GM12865 (cell line): ENCODE data around the gene TMCO1.
"Not testable (repeated sequence)": the region's sequence is repeated elsewhere in the genome, so short reads cannot be mapped to it uniquely, and the experiment has no call there.

Source experiments
- DNase-seq: peaks from one replicate; pipeline ENCODE4 v3.0.0; 2010; ENCODE audit warnings: low read depth
- H3K4me3 ChIP-seq: 2 replicates; pipeline ENCODE4 v1.5.1; 2011; ENCODE audit warnings: mild to moderate bottlenecking, low read depth, low read length, control low read depth
- TF ChIP-seq, protein P1 (sequence below): IDR thresholded peaks from 2 replicates; pipeline ENCODE4 v1.5.1; 2011; ENCODE audit warnings: low read length, control low read depth, low read depth, inconsistent platforms; ENCODE audit not compliant: insufficient read depth; ENCODE audit errors: missing control alignments

The TMCO1 gene

GRCh38 chr1:165742194-165742593 lies 26.5 kb downstream of the TMCO1 start:
- DNase-seq = no peak

GRCh38 chr1:165738794-165739193 lies 29.9 kb downstream of the TMCO1 start:
- peak; percentile 56 for DNase-seq
- no peak overlapping the region for H3K4me3 ChIP-seq
- TF ChIP-seq, protein P1, sequence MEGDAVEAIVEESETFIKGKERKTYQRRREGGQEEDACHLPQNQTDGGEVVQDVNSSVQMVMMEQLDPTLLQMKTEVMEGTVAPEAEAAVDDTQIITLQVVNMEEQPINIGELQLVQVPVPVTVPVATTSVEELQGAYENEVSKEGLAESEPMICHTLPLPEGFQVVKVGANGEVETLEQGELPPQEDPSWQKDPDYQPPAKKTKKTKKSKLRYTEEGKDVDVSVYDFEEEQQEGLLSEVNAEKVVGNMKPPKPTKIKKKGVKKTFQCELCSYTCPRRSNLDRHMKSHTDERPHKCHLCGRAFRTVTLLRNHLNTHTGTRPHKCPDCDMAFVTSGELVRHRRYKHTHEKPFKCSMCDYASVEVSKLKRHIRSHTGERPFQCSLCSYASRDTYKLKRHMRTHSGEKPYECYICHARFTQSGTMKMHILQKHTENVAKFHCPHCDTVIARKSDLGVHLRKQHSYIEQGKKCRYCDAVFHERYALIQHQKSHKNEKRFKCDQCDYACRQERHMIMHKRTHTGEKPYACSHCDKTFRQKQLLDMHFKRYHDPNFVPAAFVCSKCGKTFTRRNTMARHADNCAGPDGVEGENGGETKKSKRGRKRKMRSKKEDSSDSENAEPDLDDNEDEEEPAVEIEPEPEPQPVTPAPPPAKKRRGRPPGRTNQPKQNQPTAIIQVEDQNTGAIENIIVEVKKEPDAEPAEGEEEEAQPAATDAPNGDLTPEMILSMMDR = no peak

More at GRCh38 chr1:165742194-165742593, 26.5 kb downstream of the TMCO1 start:
- TF ChIP-seq, protein P1 = no peak
- no peak overlapping the region for H3K4me3 ChIP-seq

- TF ChIP-seq, protein P1 = no peak
- no peak overlapping the region for H3K4me3 ChIP-seq
- no peak for DNase-seq
These were observed 31.5 kb downstream of the TMCO1 start for GRCh38 chr1:165737196-165737595.

- TF ChIP-seq, protein P1 = no peak
- DNase-seq = no peak
- no peak overlapping the region for H3K4me3 ChIP-seq
These were observed 33.8 kb downstream of the TMCO1 start for GRCh38 chr1:165734906-165735305.

DNA sequence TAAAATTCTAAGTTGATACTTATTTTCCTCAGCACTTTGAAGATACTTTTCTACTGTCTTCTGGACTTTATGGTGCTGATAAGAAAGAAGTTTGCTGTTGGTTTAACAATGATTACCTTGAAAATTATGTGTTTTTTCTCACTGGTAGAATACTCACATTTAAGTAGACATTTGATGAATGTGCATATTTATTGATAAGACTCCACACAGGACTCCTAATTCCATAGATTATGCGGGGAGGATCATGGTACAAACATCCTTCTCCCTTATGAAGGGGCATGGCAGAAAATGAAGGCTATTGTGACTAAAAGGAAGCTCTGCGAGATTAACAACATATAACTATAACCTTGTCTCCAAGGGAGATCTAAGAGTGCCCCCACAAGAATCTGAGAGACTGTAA lies 41.8 kb downstream of the TMCO1 start:
- no peak overlapping the region for H3K4me3 ChIP-seq
- no peak for DNase-seq
- TF ChIP-seq, protein P1 = no peak

- TF ChIP-seq, protein P1 = no peak
- no peak for DNase-seq
- H3K4me3 ChIP-seq = no peak overlapping the region
These were observed 42.5 kb downstream of the TMCO1 start for GRCh38 chr1:165726169-165726568.

DNA sequence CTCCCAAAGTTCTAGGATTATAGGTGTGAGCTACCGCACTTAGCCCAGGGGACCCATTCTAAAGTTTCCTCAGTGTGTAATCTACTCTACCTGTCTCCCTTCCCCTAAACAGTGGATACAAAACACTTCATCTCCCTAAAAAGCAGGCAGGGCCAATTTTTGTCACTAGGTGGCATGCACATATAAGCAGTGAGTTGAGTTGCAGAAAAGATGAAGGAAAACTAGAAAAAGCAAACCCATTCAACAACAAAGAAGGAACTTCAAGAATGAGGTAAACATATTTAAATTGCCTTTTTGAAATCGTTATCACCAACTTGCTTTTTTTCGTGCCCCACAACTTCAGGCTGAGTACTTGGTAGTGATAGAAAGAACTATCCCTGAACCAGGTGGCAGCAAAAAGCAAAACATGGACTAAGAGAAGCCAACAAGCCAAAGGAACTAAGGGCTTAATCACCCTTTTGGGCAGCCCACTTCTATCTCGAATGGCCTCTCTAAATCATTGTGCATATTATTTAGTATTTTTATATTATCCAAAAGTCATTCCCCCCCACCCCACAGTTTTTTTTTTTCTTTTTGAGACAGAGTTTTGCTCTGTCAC lies 50.7 kb downstream of the TMCO1 start:
- H3K4me3 ChIP-seq = no peak overlapping the region
- TF ChIP-seq, protein P1 = peak; percentile 73
- DNase-seq = peak; percentile 71

GRCh38 chr1:165716265-165717051 lies 52.2 kb downstream of the TMCO1 start:
- H3K4me3 ChIP-seq, DNase-seq: not testable (repeated sequence)
